ENCODE data around the gene SIMC1.
A peak's percentile ranks its signal among the peaks of the same experiment; 100 is the strongest.
"Not testable (repeated sequence)": the region's sequence is repeated elsewhere in the genome, so short reads cannot be mapped to it uniquely, and the experiment has no call there.

Gene SIMC1

GRCh38 chr5:176216393-176216916, 21.8 kb upstream of the SIMC1 start:
- not testable (repeated sequence) for DNase-seq (ENCODE audit: low read depth)

GRCh38 chr5:176217188-176217729, 21.0 kb upstream of the SIMC1 start:
- not testable (repeated sequence) for DNase-seq (ENCODE audit: low read depth)

GRCh38 chr5:176217764-176218163, 20.5 kb upstream of the SIMC1 start:
- DNase-seq (ENCODE audit: low read depth): not testable (repeated sequence)

- DNase-seq (ENCODE audit: low read depth): not testable (repeated sequence)
Observed at GRCh38 chr5:176222006-176222405, 16.2 kb upstream of the SIMC1 start.

GRCh38 chr5:176228358-176228757, 9.9 kb upstream of the SIMC1 start:
- not testable (repeated sequence) for DNase-seq (ENCODE audit: low read depth)

GRCh38 chr5:176233253-176233652, 5.0 kb upstream of the SIMC1 start:
- DNase-seq (ENCODE audit: low read depth): not testable (repeated sequence)

- DNase-seq (ENCODE audit: low read depth): peak; percentile 12
Observed at GRCh38 chr5:176235155-176235554, 3.1 kb upstream of the SIMC1 start.

- DNase-seq (ENCODE audit: low read depth): not testable (repeated sequence)
Observed at GRCh38 chr5:176238645-176239283, 540 bp downstream of the SIMC1 start.

GRCh38 chr5:176239304-176239703, 1.1 kb downstream of the SIMC1 start:
- DNase-seq (ENCODE audit: low read depth): not testable (repeated sequence)

- not testable (repeated sequence) for DNase-seq (ENCODE audit: low read depth)
Observed at GRCh38 chr5:176244318-176244717, 6.1 kb downstream of the SIMC1 start.

- DNase-seq (ENCODE audit: low read depth): not testable (repeated sequence)
Observed at GRCh38 chr5:176245074-176245473, 6.8 kb downstream of the SIMC1 start.

GRCh38 chr5:176245489-176245888, 7.3 kb downstream of the SIMC1 start:
- not testable (repeated sequence) for DNase-seq (ENCODE audit: low read depth)

- not testable (repeated sequence) for DNase-seq (ENCODE audit: low read depth)
Observed at GRCh38 chr5:176250691-176251090, 12.5 kb downstream of the SIMC1 start.

GRCh38 chr5:176252171-176252570, 13.9 kb downstream of the SIMC1 start:
- DNase-seq (ENCODE audit: low read depth): not testable (repeated sequence)

GRCh38 chr5:176253370-176254065, 15.3 kb downstream of the SIMC1 start:
- DNase-seq (ENCODE audit: low read depth): not testable (repeated sequence)

- DNase-seq (ENCODE audit: low read depth): not testable (repeated sequence)
Observed at GRCh38 chr5:176254066-176254393, 15.8 kb downstream of the SIMC1 start.

- not testable (repeated sequence) for DNase-seq (ENCODE audit: low read depth)
Observed at GRCh38 chr5:176257871-176258505, 19.8 kb downstream of the SIMC1 start.

GRCh38 chr5:176260682-176261081, 22.5 kb downstream of the SIMC1 start:
- not testable (repeated sequence) for DNase-seq (ENCODE audit: low read depth)

- not testable (repeated sequence) for DNase-seq (ENCODE audit: low read depth)
Observed at GRCh38 chr5:176266448-176266847, 28.2 kb downstream of the SIMC1 start.

- not testable (repeated sequence) for DNase-seq (ENCODE audit: low read depth)
Observed at GRCh38 chr5:176289018-176289417, 50.8 kb downstream of the SIMC1 start.

GRCh38 chr5:176290057-176290840, 52.0 kb downstream of the SIMC1 start:
- not testable (repeated sequence) for DNase-seq (ENCODE audit: low read depth)

GRCh38 chr5:176305356-176305755, 67.1 kb downstream of the SIMC1 start:
- DNase-seq (ENCODE audit: low read depth): not testable (repeated sequence)

All from activated gamma-delta T cell treated with anti-CD3 and anti-CD28 coated beads, Interleukin-2, amount 50 U/mL, for 16 hours (primary cell).